Natural killer cell (primary cell): Measurements from ENCODE around the gene C1orf35. TPM values are rescaled to one million over a fixed set of nuclear protein-coding genes. Genes with fewer than 3 reads are reported as not detected.

ENCODE experiments used
- ATAC-seq, 3 donors: fragments of 150-1000 bp in 2 of 3; fragments of 200-7000 bp in 1 of 3; cut with Tn5 transposase; 1 replicate in 1 of 3; 2 replicates in 2 of 3; pipeline ENCODE4 v1.10.0; 2021; ENCODE audit warnings: mild to moderate bottlenecking in 2 of 3, moderate library complexity in 2 of 3
- DNase-seq, 2 donors: peaks; one replicate each; pipeline versions ENCODE4 v3.0.0 to v3.0.0-alpha.2; 2013 to 2021; ENCODE audit warnings: mixed read lengths in 1 of 2
- H3K27ac ChIP-seq: one replicate; pipeline ENCODE4 v1.5.1; 2013; ENCODE audit warnings: mild to moderate bottlenecking, low read length
- H3K27me3 ChIP-seq: one replicate; pipeline ENCODE4 v1.6.1; 2013; ENCODE audit warnings: low read length; ENCODE audit not compliant: control insufficient read depth, insufficient read depth
- H3K36me3 ChIP-seq: one replicate; pipeline ENCODE4 v1.6.1; 2013; ENCODE audit warnings: low read length; ENCODE audit not compliant: control insufficient read depth, insufficient read depth
- H3K4me1 ChIP-seq: one replicate; pipeline ENCODE4 v1.6.1; 2013; ENCODE audit warnings: low read length; ENCODE audit not compliant: control insufficient read depth, insufficient read depth
- H3K4me3 ChIP-seq: one replicate; pipeline ENCODE4 v1.5.1; 2013; ENCODE audit warnings: low read length
- H3K9me3 ChIP-seq: one replicate; pipeline ENCODE4 v1.6.1; 2013; ENCODE audit warnings: low read length; ENCODE audit not compliant: control insufficient read depth, insufficient read depth
- H3K27ac Mint-ChIP-seq, 2 donors: one replicate each; pipeline ENCODE4 v1.8.0; 2022; ENCODE audit warnings: mild to moderate bottlenecking in 2 of 2, mixed read lengths in 2 of 2, moderate library complexity in 1 of 2
- H3K27me3 Mint-ChIP-seq, 2 donors: one replicate each; pipeline ENCODE4 v1.8.0; 2022; ENCODE audit warnings: low read depth in 2 of 2, mixed read lengths in 2 of 2
- H3K36me3 Mint-ChIP-seq: one replicate; pipeline ENCODE4 v1.8.0; 2022; ENCODE audit warnings: mixed read lengths
- H3K4me1 Mint-ChIP-seq, 2 donors: one replicate each; pipeline ENCODE4 v1.8.0; 2022; ENCODE audit warnings: mixed read lengths in 2 of 2
- H3K4me3 Mint-ChIP-seq: one replicate; pipeline ENCODE4 v1.8.0; 2022; ENCODE audit warnings: mild to moderate bottlenecking, moderate library complexity, mixed read lengths
- H3K9me3 Mint-ChIP-seq, 2 donors: one replicate each; pipeline ENCODE4 v1.8.0; 2022; ENCODE audit warnings: mixed read lengths in 2 of 2
- CTCF ChIP-seq: fragments of 200-600 bp; IDR thresholded peaks from one replicate; pipeline ENCODE4 v1.8.0; 2022; ENCODE audit warnings: antibody characterized with exemption
- WGBS: methylation state at CpG from one replicate; pipeline ENCODE4 v1.1.7; 2013; ENCODE audit warnings: missing lambda C conversion rate; ENCODE audit not compliant: insufficient coverage; 5-methylcytosine and 5-hydroxymethylcytosine counted together
- intact Hi-C: fragments of 100-400 bp; cut with micrococcal nuclease; formaldehyde crosslinking; loops from one replicate; pipeline ENCODE4 v1.14.2; 2022
- total RNA-seq, 4 donors: library from RNA; stranded (reverse); fragments of 120-200 nt in 1 of 4; gene quantifications; one replicate each; pipeline versions ENCODE4 v1.2.3 to v1.2.4, GENCODE V29; 2013 to 2022

C1orf35 gene
- total RNA-seq, 3 donors from 2014 or later (not counting 1 experiment from before 2014, with no cell fraction given) = 18.9 to 21.6 (median 19.6) TPM

GRCh38 chr1:228147768-228148167, 44.6 kb upstream of the C1orf35 start:
- no peaks in the 10 kb centered on the region for H3K9me3 ChIP-seq
- no peak overlapping the region for H3K27ac ChIP-seq
- no peak for DNase-seq
- intact Hi-C loops = no loop called here
- no peak overlapping the region for H3K4me3 ChIP-seq
- Mint-ChIP-seq H3K36me3 (no peaks in the 10 kb centered on the region), H3K4me3 (no peak overlapping the region), H3K27me3 (no peaks in the 10 kb centered on the region), H3K27ac (no peak overlapping the region), H3K4me1 (peaks cover 15 to 30% of the 10 kb centered on the region in 2 donors), H3K9me3 (no peaks in the 10 kb centered on the region)
- peaks cover 33% of the 10 kb centered on the region for H3K4me1 ChIP-seq
- no peak for TF ChIP-seq CTCF
- no peak for ATAC-seq
- peaks cover 42% of the 10 kb centered on the region for H3K36me3 ChIP-seq
- WGBS = 94% methylated on average over 4 of the region's 4 CpGs
- no peaks in the 10 kb centered on the region for H3K27me3 ChIP-seq

GRCh38 chr1:228147151-228147693, 44.1 kb upstream of the C1orf35 start:
- intact Hi-C loops = no loop called here
- Histone ChIP-seq H3K9me3 (no peaks in the 10 kb centered on the region), H3K4me1 (peaks cover 38% of the 10 kb centered on the region), H3K4me3 (no peak overlapping the region), H3K27ac (no peak overlapping the region), H3K36me3 (peaks cover 42% of the 10 kb centered on the region), H3K27me3 (no peaks in the 10 kb centered on the region)
- DNase-seq (no peak), ATAC-seq (no peak)
- no peak overlapping the region for H3K4me3 Mint-ChIP-seq
- TF ChIP-seq CTCF = no peak
- peaks cover 17 to 32% of the 10 kb centered on the region in 2 donors for H3K4me1 Mint-ChIP-seq
- H3K36me3 Mint-ChIP-seq = no peaks in the 10 kb centered on the region
- H3K27ac Mint-ChIP-seq = no peak overlapping the region
- H3K9me3 Mint-ChIP-seq = no peaks in the 10 kb centered on the region
- H3K27me3 Mint-ChIP-seq = no peaks in the 10 kb centered on the region
- 95% methylated on average over 20 of the region's 20 CpGs for WGBS

GRCh38 chr1:228146417-228147150, 43.5 kb upstream of the C1orf35 start:
- no peak overlapping the region for H3K27ac Mint-ChIP-seq
- ATAC-seq (no peak), DNase-seq (no peak)
- no peak overlapping the region for H3K4me3 ChIP-seq
- no peak for TF ChIP-seq CTCF
- H3K4me1 Mint-ChIP-seq = peaks cover 17 to 35% of the 10 kb centered on the region in 2 donors
- H3K36me3 Mint-ChIP-seq = no peaks in the 10 kb centered on the region
- H3K36me3 ChIP-seq = peaks cover 42% of the 10 kb centered on the region
- no peaks in the 10 kb centered on the region for H3K9me3 ChIP-seq
- 94% methylated on average over 18 of the region's 18 CpGs for WGBS
- no peak overlapping the region for H3K27ac ChIP-seq
- no peaks in the 10 kb centered on the region for H3K27me3 ChIP-seq
- no peak overlapping the region for H3K4me3 Mint-ChIP-seq
- H3K27me3 Mint-ChIP-seq = no peaks in the 10 kb centered on the region
- intact Hi-C loops = no loop called here
- H3K9me3 Mint-ChIP-seq = no peaks in the 10 kb centered on the region
- peaks cover 45% of the 10 kb centered on the region for H3K4me1 ChIP-seq
